GM19238 (cell line): ENCODE measurements around the gene OR51D1.

ENCODE experiments used
- DNase-seq: peaks from one replicate; pipeline ENCODE4 v3.0.0; 2011; ENCODE audit warnings: low spot score; ENCODE audit not compliant: insufficient read length

OR51D1 gene

DNA sequence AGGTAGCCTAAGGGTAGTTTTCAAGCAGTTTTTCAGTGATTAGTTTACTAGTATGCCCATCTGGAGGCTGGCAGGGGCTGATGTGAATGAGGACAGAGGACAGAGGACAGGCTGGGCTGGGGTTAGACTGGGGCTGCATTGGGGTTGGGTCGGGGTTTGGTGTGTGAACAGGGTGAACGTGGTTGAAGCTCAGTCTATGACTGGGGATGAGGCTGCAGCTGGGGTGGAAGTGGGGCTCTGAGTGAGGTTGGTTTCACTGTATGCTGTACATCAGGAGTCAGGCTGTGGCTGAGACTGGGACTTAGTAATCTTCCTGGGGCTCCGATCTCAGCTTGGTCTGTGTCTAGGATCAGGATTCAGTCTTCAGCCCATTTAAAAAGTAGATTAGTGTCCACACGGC is 7.0 kb downstream of the OR51D1 start:
- DNase-seq: no peak

DNA sequence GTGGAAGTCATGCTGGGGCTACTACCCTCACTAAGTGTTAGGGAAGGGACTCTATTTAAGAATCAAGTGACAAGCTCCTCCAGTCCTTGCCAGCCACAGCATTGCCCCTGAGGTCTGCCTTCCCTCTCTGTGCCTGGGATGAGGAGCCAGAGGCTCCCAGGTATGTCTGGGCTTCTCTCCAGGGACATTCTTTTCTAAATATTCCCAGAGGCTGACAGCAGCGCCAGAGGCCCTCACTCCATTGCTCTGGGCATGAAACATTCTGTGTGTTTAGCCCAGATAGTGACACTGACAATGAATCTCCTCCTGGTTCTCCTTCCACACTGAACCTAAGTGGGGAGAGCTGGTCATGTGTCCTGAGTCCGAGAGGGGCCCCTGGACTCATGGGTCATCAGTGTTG is 8.7 kb downstream of the OR51D1 start:
- no peak for DNase-seq

DNA sequence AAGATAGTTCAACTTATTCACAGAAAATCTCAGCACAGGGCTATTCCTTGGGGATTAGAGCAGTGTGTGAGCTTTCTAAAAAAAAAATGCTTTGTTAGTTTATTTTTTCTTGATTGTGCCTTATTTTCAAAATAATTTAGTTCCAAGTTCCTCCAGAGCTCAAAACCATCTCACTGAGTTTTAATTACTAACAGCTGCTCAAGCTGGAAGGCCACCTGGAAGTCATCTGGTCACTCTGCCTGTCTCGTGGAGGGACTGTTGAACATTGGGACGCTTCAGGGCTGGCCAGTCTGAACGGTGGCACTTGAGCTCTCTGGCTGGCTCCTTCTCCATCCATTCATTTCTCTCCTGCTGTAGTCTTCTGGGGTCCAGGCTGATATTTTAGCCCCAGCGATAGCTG is 10.5 kb downstream of the OR51D1 start:
- no peak for DNase-seq

DNA sequence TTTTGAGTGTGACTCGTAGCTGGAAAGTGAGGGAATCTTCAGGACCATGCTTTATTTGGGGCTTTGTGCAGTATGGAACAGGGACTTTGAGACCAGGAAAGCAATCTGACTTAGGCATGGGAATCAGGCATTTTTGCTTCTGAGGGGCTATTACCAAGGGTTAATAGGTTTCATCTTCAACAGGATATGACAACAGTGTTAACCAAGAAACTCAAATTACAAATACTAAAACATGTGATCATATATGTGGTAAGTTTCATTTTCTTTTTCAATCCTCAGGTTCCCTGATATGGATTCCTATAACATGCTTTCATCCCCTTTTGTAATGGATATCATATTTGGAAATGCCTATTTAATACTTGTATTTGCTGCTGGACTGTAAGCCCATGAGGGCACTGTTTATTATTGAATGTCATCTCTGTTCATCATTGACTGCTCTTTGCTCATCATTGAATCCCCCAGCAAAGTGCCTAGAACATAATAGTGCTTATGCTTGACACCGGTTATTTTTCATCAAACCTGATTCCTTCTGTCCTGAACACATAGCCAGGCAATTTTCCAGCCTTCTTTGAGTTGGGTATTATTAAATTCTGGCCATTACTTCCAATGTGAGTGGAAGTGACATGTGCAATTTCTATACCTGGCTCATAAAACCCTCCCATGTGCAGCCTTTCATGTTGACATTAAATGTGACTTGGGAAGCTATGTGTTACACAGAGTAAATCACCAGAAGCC is 17.5 kb downstream of the OR51D1 start:
- DNase-seq: no peak

DNA sequence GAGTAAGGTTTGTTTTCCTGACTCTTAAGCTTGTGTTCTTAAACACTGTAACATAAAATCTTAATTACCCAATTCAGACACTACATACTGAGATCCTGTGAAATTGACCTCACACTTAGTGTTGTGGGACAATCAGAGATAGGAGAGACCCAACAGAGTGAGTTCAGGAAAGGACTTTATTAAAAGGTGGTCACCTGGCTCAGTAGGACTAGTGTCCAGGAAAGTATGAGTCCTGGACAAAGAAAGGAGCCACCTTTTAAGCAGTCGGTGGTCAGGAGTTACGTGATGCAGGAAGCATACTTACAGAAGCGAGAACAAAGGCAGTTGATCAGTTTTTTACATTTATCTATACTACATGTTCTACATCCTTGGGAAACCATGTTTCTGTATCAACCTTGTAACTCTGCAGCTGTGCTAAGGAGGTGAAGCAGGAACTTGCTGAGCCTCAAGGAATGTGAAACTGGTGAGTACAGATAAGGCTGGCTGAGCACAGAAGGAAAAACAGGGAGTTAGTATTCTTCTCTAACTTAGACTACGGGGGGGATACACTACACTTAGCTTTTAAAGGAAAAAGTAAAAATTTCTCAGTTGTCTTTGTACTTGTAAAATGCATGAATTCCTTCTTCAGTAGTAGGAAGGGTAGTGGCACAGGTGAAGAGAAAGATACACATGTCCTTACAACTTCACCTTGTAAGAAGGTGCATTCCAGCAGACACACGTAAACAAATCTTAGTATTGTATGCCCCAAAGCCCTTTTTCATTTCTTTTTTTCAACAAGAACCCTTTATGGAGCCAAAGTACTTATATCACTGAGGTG is 21.6 kb downstream of the OR51D1 start:
- DNase-seq: no peak

DNA sequence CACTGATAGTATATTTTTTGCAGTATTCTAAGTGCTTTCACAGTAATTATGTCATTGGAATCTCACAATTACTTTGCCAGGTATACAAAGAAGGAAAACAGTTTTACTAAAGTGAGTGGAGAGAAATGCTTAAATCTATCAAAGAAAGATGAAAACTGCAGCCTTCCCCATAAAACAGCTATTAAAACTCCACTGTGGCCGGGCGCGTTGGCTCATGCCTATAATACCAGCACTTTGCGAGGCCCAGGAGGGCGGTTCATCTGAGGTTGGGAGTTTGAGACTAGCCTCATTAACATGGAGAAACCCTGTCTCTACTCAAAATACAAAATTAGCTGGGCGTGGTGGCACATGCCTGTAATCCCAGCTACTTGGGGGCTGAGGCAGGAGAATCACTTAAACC is 25.6 kb downstream of the OR51D1 start:
- no peak for DNase-seq

DNA sequence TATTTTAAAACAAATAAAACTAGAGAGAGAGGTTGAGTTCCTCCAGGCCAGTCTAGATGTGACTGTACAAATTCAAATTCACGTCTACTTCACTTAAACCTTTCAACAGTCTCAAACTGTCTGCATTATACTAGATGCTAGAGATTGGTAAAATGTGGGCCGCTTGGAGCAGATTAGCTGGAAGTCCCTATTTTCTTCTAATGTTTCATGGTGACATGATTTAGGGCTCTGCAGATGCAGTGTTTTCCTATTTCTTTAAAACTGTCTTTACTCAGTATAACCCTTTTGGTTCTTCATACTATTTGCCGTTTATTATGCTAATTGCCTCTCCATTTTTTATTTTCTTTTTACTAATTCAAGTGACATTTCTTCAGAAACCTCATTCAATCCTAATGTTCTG is 26.9 kb downstream of the OR51D1 start:
- DNase-seq: no peak

DNA sequence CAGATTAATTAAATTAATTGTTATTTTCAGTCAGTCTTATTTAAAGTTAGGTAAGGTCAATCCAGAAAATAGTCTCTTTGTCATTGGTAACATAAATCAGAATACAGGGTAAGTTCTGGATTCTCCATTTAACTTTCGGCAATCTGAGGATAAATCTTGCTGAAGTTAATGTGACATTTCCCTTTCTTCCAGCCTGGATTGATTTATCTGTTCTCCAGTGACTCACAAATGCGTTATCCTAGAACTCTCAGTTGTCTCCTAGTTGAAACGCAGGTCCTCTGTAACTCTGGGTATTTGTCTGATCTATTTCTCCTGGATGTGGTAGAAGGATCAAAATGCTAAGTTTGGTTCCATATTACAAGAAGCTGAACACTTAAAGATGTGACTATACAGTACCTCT is 27.5 kb downstream of the OR51D1 start:
- DNase-seq: no peak

DNA sequence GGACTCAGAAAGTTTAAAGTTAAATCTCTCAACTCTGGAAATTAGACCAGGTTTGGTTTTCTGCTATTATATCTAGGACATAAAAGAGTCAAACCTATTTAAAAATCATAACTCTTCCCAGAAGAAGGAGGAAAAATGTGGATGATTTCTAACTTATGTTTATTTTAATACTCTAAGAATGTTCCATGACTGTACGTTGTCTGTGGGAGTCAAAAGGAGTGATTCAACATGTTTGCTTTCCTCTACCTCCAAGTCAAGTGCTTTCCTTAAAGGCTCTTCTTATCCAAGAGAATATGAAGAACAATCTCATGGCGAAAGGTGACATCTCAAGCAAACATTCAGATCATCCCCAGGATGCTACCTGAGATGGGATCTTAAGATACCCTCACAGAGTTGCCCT is 28.1 kb downstream of the OR51D1 start:
- DNase-seq: no peak

DNA sequence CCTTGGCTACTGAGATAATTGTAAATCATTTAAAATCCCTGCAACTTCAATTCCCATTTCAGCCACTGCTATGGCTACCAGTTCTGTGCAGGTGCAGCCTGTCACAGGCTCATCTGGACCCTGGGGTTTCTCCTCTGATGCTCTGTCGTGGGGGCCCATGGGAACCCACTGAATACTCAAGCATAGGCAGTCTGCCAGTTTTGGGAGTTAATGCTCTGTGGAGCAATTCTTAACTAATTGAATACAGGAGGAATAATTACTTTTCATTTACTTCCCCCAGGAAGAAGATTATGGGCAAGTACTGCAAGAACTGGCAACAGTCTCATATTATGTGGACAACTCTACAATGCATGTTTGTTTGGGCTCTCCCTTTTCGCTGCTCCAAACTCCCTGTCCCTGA is 34.5 kb downstream of the OR51D1 start:
- no peak for DNase-seq

DNA sequence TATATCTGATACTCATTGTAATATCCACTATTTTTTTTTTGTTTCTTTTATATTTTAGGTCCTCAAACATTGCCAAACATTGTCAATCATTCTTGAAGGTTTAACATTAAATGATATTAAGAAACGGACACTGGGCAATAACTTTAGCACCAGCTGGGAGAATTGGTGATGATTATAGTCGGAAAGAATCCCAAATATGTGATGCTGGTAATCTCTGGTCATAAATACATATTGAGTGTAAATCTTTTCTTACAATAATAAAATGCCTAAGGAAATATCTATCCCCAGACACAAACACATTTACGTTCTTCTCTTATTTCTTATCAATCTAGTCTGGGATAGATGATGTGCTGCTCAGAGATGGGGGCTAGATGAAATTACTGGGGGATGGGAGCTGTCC is 35.2 kb downstream of the OR51D1 start:
- no peak for DNase-seq

DNA sequence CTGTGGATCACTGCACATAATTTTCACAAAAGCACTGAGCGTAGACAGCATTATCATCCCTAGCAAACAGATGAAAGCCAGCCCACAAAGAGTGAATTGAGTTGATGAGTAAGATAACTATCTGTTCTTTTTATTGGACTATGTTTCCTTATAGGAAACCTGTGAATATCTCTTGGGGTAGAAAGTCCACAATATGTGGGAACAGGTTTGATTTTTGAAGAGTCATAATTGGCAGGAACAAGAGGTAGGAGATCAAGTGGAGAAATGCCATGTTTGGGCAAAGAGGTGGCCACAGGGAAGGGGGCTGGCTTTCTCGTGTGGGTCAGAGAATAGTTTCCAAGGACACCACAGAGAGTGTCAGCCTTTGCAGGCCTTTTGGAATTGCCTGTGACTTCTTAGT is 36.5 kb downstream of the OR51D1 start:
- no peak for DNase-seq

DNA sequence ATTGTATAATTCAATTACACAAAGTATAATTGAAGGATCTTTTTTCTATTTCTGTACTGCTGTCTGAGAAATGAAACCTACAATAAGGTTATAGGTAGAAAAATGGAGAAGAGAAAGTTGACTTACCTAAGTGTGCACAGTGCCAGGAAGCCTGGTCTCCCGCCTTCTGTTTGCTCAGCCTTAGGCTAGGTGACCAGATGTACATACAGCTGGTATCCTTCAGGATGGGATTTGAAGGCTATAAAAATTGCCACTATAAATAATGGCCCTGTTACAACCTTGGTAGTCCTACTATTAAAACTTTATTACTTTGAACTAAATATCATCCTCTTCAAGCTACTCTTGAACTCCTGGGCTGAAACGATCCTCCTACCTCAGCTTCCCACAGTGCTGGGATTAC is 40.7 kb downstream of the OR51D1 start:
- DNase-seq: no peak

DNA sequence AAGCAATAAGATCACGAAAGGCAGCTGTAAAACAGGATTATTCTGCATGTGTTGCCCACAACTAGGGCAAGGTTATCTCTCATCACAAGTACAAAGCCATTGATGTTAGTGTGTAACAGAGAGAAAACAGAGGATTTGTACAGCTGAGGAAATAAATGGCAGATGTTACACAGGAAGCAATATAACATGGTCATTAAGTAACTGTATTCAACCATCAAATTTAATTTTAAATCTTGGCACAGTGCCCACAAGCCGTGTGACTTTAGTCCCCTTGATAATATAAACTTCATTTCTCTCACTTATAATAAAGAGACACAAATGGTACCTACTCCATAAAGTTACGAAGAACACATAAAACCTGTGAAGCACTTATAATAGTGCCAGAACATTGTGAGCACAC is 43.1 kb downstream of the OR51D1 start:
- no peak for DNase-seq

DNA sequence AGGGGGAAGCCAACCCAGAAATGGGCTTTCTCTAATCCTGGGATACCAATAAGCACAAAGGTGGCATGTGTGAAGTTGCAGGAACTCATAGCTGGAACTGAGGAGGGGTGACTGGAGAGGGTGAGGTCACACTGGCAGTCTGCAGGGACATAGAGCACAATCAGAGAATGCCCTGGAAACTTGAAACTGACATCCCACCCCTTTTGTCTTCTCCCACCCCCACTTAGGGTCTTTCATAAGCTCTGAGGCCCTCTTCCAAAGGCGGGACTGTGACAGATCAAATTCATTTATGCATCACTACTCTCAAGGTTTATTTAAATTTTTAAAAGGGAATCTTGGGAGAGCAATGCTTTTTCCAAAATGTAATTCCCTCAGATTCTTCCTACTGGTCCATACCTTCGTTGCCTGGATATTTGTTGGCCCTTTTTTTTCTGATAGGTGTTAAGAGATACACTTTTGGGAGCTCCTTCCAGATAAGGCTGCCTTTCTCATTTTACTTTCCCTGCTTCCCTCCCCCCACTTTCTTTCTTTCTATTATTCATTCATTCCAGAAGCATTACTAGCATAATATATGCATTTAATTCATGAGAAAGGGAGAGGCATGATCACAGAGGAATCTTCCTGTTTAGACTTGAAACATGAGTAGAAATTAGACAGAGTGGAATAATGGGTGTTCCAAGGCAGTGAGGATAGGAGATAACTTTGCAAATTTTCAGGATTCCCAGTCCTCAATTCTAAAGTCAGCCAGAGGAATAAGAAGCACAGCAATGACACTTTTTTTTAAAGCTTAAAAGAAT is 45.5 kb downstream of the OR51D1 start:
- no peak for DNase-seq

DNA sequence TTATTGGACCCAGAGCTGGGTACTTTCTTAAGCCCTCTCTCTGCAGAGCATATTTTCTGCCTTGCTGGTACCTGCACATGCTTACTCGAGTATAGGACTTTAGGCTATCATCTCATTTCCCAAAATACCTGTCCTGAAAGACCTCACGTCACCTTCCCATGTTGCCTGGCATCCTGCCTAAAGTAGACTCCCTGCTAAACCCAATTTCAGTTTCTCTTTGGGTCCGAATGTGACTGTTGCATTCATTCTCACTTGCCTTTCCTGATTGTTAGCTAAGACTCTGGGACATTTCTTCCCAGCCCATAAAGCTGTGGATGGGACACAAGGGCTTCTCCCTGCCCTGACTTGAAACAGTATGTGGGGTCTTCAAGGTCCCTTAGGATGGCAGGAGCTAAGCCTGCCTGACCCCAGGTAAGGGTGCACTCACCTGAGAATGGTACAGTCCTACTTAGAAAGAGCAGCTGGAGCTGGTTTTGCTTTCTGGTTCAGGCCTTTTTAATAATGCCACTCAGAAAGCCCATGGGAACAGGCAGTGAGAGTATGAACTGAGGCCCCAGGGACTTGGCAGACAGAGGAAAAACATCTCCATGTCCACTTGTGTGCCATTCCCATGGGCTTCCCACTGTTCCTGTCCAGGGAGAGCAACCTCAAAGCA is 47.5 kb downstream of the OR51D1 start:
- no peak for DNase-seq
